ENCODE measurements around the gene CLPSL2.

The CLPSL2 gene

DNA sequence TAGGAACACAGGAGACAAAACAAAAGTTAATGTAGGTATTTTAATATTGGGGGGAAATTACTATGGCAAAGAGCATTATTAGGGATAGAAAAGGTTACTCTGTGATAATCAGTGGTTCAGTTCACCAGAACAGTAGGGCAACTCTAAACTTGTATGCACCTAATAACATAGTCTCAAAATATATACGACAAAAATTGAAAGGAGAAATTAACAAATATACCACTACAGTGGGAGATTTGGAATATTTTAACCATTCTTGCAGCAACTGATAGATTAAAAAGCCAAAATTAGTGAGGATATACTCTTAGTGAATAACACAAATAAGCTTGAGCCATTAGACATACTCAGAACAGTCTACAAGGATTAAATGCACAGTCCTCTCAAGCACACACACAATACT lies 28.5 kb upstream of the CLPSL2 start:
- DNase-seq = no peak

GRCh38 chr6:35750557-35750956 lies 25.8 kb upstream of the CLPSL2 start:
- DNase-seq = no peak

DNA sequence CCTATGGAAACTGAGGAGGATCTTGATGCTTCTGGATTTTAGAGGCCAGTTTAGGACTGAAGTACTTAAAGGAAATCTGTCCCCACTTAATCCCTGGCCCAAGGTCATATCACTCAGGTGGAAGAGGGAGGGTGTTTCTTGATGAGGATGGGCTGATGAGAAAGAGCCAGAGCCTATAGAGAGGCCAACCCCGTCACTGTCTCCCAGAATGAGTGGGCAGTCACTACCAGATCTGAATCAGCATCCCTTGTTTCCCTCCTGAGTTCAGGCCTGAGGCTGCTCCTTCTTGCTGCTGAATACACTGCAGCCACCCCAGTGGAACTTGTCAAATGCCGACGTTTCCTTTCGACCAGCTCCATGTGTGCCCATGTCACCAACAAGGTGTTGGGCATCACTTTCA lies 24.8 kb upstream of the CLPSL2 start:
- peak in 1 of 5 experiments; percentile 23 for DNase-seq

DNA sequence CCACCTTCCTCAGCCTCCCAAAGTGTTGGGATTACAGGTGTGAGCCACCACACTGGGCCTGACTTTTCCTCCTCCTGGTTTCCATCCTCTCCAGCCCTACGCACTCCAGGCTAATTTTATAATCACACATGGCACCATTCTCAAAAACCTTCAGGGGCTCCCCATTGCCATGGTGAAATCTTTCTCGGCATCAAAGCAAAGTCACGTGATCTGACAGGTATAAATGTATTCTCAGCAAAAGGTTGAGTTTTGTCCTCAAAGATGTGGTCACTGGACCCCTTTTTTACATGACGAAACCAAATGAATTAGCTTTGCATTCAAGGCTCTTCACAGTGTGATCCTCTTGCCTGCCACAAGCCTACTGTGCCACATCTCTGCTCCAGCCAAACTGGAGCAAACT lies 24.1 kb upstream of the CLPSL2 start:
- no peak for DNase-seq

- DNase-seq = no peak
Measured at GRCh38 chr6:35754452-35755277, 21.7 kb upstream of the CLPSL2 start.

DNA sequence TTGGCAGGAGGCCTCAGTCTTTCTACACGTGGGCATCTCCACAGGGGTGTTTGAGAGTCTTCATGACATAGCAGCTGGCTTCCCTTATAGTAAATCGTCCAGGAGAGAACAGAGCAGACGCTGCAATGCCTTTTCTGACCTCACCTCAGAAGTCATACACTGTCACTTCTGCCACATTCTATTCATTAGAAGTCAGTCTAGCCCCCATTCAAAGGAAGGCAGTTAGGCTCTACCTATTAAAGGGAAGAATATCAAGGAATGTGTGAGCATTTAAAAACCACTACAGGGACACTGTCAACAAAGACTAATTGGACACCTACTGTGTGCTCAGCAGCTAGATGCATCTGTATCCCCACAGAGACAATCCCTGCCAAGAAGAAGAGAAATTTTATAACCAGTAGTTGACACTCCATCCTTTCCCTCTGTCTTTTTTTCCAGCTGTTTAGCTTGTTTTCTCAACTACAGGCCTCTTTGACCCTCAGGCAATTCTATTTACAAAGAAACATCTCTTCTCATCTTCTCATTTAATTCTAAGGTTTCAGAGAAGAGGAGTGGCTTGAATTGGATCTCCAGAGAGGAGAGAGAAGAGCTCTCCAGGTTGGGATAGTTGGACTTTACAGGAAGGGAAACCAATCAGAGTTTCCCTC lies 21.0 kb upstream of the CLPSL2 start:
- no peak for DNase-seq

DNA sequence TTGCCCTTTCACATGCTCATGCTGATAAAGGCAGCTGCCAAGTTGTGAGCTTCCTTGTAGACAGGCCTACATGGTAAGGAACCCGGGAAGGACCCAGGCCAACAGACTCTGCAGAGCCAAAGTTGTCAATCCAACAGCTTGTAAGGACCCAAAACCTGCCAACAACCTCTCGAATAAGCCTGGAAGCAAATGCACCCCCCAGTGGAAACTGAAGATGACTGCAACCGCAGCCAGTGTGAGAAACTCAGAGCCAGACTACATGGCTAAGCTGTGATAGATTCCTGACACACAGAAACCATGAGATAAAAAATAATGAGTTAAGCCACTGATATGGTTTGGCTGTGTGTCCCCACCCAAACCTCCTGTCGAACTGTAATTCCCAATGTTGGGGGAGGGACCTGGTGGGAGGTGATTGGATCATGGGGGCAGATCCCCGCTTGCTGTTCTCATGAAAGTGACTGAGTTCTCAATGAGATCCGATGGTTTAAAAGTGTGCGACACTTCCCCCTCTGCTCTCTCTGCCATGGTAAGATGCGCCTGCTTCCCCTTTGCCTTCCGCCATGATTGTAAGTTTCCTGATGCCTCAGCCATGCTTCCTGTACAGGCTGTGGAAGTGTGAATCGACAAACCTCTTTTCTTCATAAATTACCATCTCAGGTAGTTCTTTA lies 18.8 kb upstream of the CLPSL2 start:
- peak in 1 of 5 experiments; percentile 37 for DNase-seq

DNA sequence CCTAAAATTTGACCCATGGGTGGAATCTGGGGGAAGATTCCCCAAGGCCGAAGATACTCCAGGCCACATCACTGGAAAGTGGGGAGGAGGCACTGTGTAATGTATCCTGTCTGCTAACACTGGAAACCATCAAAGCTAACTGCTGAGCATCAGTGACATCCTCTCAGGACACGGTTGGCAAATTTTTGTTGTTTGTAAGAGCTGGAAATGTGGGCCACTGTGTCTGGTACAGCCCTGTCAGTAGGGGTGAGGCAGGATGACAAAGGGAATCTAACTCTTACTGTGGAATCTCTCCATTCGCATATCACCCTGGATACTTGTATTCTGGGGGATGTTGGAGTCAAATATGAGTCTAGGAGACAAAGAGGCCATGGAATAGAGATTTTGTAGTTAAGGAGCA lies 17.0 kb upstream of the CLPSL2 start:
- DNase-seq = no peak

- DNase-seq = no peak
Measured at GRCh38 chr6:35765739-35766138, 10.7 kb upstream of the CLPSL2 start.

DNA sequence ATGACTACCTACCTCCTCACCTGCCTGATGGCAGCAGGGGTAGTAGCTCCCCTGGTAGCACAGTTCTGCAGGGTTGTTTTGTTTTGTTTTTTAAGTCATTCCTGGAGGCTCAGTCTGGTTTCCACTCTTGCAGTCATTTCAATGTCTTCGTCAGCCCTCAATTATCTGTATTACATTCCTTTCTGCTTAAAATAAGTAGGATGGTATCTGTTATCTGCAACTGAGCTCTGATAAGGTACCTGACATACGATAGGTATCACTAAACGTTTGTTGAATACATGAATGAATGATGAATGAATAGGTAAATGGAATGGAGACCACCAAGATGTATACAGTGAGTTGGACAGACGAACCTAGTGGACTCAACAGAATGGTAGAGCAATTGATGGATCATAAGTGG lies 7.2 kb upstream of the CLPSL2 start:
- no peak for DNase-seq

DNA sequence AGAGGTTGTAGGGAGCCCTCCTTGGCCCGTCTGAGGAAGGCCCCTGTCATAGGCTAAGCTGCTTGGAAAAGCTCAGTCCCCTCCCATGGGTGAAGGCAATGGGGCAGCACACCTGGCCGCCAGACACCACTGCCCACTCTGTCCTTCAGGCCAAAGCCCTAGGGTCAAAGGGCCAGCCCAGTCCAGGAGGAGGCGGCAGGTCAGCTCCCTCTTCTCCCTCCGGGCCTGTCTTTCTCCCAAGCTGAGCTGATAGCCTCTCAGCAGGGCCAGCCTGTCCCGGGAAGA lies 5.1 kb upstream of the CLPSL2 start:
- DNase-seq = no peak

DNA sequence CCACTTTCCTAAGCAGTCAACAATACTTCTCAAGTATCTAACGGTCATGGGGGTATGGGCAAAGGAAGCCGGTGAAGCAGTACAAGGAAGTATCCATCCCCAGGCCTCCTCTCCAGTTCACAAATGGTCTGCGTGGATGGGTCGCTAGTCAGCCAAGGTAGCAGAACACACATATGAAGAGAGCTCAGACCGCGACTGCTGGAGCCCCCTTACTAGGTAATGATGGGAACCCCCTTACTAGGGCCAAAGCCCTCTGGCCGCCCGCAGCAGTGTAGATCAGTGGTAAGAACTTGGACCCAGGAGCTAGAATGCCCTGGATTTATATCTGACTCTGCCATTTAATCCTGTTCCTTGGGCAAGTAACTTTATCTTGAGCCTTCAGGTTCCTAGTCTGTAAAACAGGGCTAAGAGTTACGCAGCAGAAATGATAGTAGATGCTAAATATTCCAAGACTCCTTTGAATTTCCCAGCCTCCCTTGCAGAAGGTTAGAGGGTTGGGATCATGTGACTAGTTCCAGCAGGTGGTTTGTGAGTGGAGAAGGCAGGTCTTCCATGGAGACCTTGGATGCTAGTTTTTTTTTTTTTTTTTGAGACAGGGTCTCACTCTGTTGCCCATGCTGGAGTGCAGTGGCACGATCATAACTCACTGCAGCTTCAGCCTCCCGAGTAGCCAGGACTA lies 2.1 kb upstream of the CLPSL2 start:
- no peak for DNase-seq

GRCh38 chr6:35775031-35775430 lies 1.4 kb upstream of the CLPSL2 start:
- no peak for DNase-seq

GRCh38 chr6:35777356-35778102 lies 1.1 kb downstream of the CLPSL2 start:
- DNase-seq = no peak

DNA sequence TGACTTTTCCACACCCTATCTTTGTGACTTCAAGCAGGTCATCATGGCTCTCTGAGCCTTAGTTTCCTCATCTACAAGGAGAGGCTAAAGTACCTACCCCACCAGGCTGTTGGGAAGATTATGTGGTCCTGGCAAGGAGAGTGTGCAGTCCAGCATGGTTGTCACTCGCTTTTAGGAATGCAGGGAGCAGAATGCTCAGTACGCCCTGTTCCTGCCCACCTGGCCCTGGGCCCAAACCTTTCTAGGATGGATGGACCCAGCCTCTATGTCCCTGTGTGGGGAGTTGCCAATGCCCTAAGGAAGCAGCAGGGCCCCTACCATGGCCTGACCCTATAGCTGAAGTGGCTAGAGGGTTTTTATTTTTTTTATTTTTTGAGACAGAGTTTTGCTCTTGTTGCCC lies 2.0 kb downstream of the CLPSL2 start:
- DNase-seq = no peak

DNA sequence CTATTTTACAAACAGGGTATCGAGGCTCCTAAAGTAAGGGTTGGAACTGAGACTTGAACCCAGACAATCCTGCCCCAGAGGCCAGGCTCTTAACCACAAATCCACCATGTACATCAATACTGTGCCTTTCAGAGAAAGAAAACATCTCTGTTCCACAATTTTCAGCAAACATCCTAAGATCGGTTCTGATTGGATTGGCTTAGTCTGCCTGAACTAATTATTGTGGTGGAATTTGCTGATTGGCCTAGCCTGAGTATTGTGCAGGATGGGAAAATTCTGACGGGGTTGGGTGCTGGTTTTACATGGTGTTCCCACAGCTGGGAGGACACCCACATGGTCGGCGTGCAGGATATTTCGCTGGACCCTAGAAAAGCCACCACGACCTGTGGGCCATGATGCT lies 4.3 kb downstream of the CLPSL2 start, which contains the start of gene CLPSL1:
Gene CLPSL1 (plus strand): TSS at position 301 of the 400 bp plus-strand sequence. CDS start 92 bp downstream, at position 393.
- no peak for DNase-seq

DNA sequence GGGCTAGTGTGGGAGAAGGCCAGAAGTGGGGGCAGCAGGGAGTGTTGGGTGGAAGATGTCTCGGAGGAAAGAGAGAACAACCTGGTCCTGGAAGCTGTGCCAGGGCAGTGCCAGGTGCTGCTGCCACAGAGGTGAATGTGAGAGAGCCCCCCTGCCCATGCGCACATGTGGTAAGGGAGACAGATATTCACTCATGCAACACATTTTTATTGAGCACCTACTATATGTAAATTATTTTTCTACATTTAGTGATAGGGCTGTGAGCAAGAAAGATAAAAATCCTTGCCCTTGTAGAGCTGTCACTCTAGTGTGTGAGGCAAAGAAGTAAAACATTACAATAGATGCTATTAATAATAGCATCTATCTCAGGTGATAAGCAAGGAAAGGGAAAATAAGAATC lies 4.9 kb downstream of the CLPSL2 start:
- no peak for DNase-seq

DNA sequence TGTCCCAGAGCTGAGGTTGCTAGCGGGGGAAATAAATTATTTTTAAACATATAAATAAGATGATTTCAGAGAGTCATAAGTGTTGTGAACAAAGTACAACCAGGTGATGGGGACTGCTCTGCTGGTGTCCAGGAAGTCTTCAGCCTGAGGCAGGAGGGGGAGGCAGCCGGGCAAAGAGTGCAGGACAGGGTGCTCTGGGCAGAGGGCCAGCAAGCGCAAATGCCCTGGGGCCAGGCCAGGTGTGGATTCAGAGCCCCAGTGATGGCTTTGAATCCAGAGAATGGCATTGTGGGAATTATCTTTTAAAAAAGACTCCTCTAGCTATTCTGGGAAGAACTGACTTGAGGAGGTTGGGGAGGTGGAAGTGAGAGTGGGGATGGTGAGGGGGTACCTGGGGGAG lies 6.0 kb downstream of the CLPSL2 start:
- no peak for DNase-seq

- no peak for DNase-seq
Measured at GRCh38 chr6:35784200-35784599, 7.8 kb downstream of the CLPSL2 start.

DNA sequence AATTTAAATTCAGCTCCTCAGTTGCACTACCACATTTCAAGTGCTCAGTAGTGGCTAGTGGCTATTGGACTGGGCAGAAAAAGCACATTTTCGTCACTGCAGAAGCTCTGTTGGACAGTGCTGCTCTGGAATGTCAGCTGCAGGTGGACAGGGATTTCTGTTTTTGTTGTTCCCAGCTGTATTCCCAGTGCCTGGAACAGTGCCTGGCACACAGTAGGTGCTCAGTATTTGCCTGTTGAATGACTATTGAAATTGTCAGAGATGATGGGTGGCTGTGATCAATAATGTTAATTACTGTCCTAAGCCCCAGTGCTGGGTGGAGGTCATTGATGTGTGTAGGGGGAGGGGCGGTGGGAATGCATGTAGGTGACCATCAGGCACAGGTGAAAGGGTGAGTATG lies 9.9 kb downstream of the CLPSL2 start:
- no peak for DNase-seq

DNA sequence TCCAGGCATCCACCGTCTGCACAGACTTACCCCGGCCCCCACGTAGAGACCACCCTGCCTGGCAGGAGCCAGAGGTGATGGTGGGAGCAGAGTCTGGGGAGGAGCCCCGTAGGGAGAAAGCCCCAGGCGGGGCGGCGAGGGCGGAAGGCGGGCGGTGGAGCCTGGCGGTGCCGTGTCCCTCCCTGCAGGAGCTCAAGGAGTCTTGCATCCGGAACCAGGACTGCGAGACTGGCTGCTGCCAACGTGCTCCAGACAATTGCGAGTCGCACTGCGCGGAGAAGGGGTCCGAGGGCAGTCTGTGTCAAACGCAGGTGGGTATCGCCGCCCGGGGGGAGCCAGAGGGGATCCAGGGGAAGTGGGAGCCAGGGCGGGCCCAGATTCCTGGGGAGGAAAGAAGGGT lies 10.4 kb downstream of the CLPSL2 start:
- no peak for DNase-seq

All from T-helper 2 cell (primary cell).